H1 (cell line): ENCODE measurements around the gene ASPA. TPM values are rescaled to one million over a fixed set of nuclear protein-coding genes. Genes with fewer than 3 reads are reported as not detected.

Experiments
- CTCF ChIA-PET: fragments of 300-600 bp; sonication (Branson Sonifier 250); formaldehyde crosslinking; loops from one replicate; lab custom pipeline; 2021; ENCODE audit not compliant: partially characterized antibody; lab: Charles Lee
- POLR2A ChIA-PET: fragments of 300-600 bp; sonication (Branson Sonifier 250); formaldehyde crosslinking; loops from one replicate; lab custom pipeline; 2021; ENCODE audit warnings: inconsistent platforms; ENCODE audit not compliant: partially characterized antibody; lab: Charles Lee
- DNase-seq, 2 experiments: peaks; one replicate each; pipeline versions ENCODE4 v3.0.0 to v3.0.0-alpha.2; 2010 to 2022; ENCODE audit warnings: low spot score in 2 of 2, low read depth in 1 of 2, mixed read lengths in 1 of 2
- FAIRE-seq: peaks from 2 replicates; lab custom pipeline; 2011; peaks lifted over from hg19 to GRCh38; lab: Jason Lieb, UNC
- H2AFZ ChIP-seq: 2 replicates; pipeline ENCODE4 v1.8.1; 2012; ENCODE audit warnings: low read length, inconsistent platforms
- H2AK5ac ChIP-seq: 2 replicates; pipeline ENCODE4 v1.6.1; 2013; ENCODE audit warnings: low read depth, low read length
- H2BK120ac ChIP-seq: replicated peaks from 2 replicates; pipeline ENCODE3; 2013; ENCODE audit warnings: low read depth, low read length, inconsistent platforms
- H2BK12ac ChIP-seq: 2 replicates; pipeline ENCODE4 v1.6.1; 2013; ENCODE audit warnings: low read depth, low read length
- H2BK15ac ChIP-seq: 2 replicates; pipeline ENCODE4 v1.6.1; 2013; ENCODE audit warnings: low read length
- H2BK20ac ChIP-seq: 2 replicates; pipeline ENCODE4 v1.6.1; 2013; ENCODE audit warnings: low read length
- H2BK5ac ChIP-seq: 2 replicates; pipeline ENCODE4 v1.6.1; 2013; ENCODE audit warnings: low read depth, low read length
- H3K14ac ChIP-seq: 2 replicates; pipeline ENCODE4 v1.6.1; 2013; ENCODE audit warnings: inconsistent platforms; ENCODE audit not compliant: insufficient read length
- H3K18ac ChIP-seq: 2 replicates; pipeline ENCODE4 v1.6.1; 2013; ENCODE audit warnings: low read length; ENCODE audit errors: extremely low read depth
- H3K23ac ChIP-seq: 2 replicates; pipeline ENCODE4 v1.6.1; 2013; ENCODE audit warnings: inconsistent platforms; ENCODE audit not compliant: insufficient read length
- H3K23me2 ChIP-seq: 2 replicates; pipeline ENCODE4 v1.6.1; 2013; ENCODE audit warnings: low read depth, low read length
- H3K27ac ChIP-seq: 2 replicates; pipeline ENCODE4 v1.6.1; 2011; ENCODE audit warnings: low read depth, low read length, inconsistent platforms
- H3K27me3 ChIP-seq, 4 experiments: replicated peaks in 1 of 4; 1 replicate in 1 of 4; 2 replicates in 3 of 4; pipeline versions ENCODE4 v1.6.1 to v1.8.1; 2011 to 2013; ENCODE audit warnings: low read length in 3 of 4, mild to moderate bottlenecking in 3 of 4, inconsistent platforms in 2 of 4, mixed read lengths in 2 of 4, moderate library complexity in 1 of 4; ENCODE audit not compliant: control insufficient read depth in 3 of 4, insufficient read depth in 3 of 4; ENCODE audit errors: extremely low read depth in 1 of 4
- H3K36me3 ChIP-seq, 4 experiments: 2 replicates each; pipeline versions ENCODE4 v1.6.1 to v1.8.1; 2011 to 2013; ENCODE audit warnings: mild to moderate bottlenecking in 4 of 4, low read length in 3 of 4, moderate library complexity in 2 of 4, control low read depth in 1 of 4, inconsistent platforms in 1 of 4; ENCODE audit not compliant: insufficient read depth in 4 of 4, control insufficient read depth in 2 of 4
- H3K4ac ChIP-seq: replicated peaks from 2 replicates; pipeline ENCODE3; 2013; ENCODE audit warnings: low read length, low read depth, mixed read lengths, inconsistent platforms; ENCODE audit not compliant: insufficient read length
- H3K4me1 ChIP-seq, 4 experiments: replicated peaks in 1 of 4; 1 replicate in 1 of 4; 2 replicates in 3 of 4; pipeline versions ENCODE4 v1.6.1 to v1.8.1; 2011 to 2013; ENCODE audit warnings: low read length in 3 of 4, inconsistent platforms in 2 of 4, mixed read lengths in 1 of 4; ENCODE audit not compliant: insufficient read depth in 4 of 4, control insufficient read depth in 3 of 4
- H3K4me2 ChIP-seq, 2 experiments: 2 replicates each; pipeline versions ENCODE4 v1.6.1 to v1.8.1; 2011 to 2013; ENCODE audit warnings: low read depth in 2 of 2, low read length in 2 of 2, control low read depth in 1 of 2, inconsistent platforms in 1 of 2, mild to moderate bottlenecking in 1 of 2; ENCODE audit not compliant: insufficient read depth in 1 of 2
- H3K4me3 ChIP-seq, 4 experiments: fragments of 200-600, 300-600 bp in 1 of 4; sonication (generic), shearing (Covaris generic), sonication (Bioruptor Twin) in 1 of 4; 2 replicates each; pipeline versions ENCODE4 v1.5.1 to v1.8.1; 2011 to 2016; ENCODE audit warnings: low read length in 4 of 4, low read depth in 3 of 4, control low read depth in 2 of 4, inconsistent platforms in 2 of 4, mild to moderate bottlenecking in 2 of 4, mixed read lengths in 1 of 4, moderate library complexity in 1 of 4; ENCODE audit not compliant: insufficient read depth in 2 of 4; ENCODE audit errors: extremely low read depth in 1 of 4
- H3K56ac ChIP-seq: replicated peaks from 2 replicates; pipeline ENCODE3; 2013; ENCODE audit warnings: low read depth, mild to moderate bottlenecking, mixed read lengths, low read length, inconsistent platforms; ENCODE audit not compliant: insufficient read length
- H3K79me1 ChIP-seq: 2 replicates; pipeline ENCODE4 v1.6.1; 2013; ENCODE audit warnings: low read depth, low read length, control low read depth
- H3K79me2 ChIP-seq, 2 experiments: 2 replicates each; pipeline versions ENCODE4 v1.6.1 to v1.8.1; 2012 to 2013; ENCODE audit warnings: low read length in 2 of 2, mild to moderate bottlenecking in 2 of 2, inconsistent platforms in 1 of 2; ENCODE audit not compliant: insufficient read depth in 2 of 2, control insufficient read depth in 1 of 2
- H3K9ac ChIP-seq, 4 experiments: replicated peaks in 1 of 4; 1 replicate in 1 of 4; 2 replicates in 3 of 4; pipeline versions ENCODE4 v1.6.1 to v1.8.1; 2011 to 2013; ENCODE audit warnings: low read depth in 3 of 4, low read length in 3 of 4, control low read depth in 2 of 4, mild to moderate bottlenecking in 2 of 4, moderate library complexity in 2 of 4, inconsistent platforms in 1 of 4; ENCODE audit errors: extremely low read depth in 1 of 4
- H3K9me3 ChIP-seq, 2 experiments: 2 replicates each; pipeline versions ENCODE4 v1.6.1 to v1.8.1; 2012 to 2013; ENCODE audit warnings: mild to moderate bottlenecking in 2 of 2, moderate library complexity in 2 of 2, control low read depth in 1 of 2, inconsistent platforms in 1 of 2, low read depth in 1 of 2, low read length in 1 of 2, mixed read lengths in 1 of 2; ENCODE audit not compliant: insufficient read depth in 2 of 2
- H4K20me1 ChIP-seq, 2 experiments: replicated peaks in 1 of 2; 2 replicates each; pipeline versions ENCODE3 to v1.8.1; 2011 to 2013; ENCODE audit warnings: inconsistent platforms in 2 of 2, low read length in 2 of 2, mild to moderate bottlenecking in 1 of 2; ENCODE audit not compliant: insufficient read depth in 2 of 2, control insufficient read depth in 1 of 2
- H4K5ac ChIP-seq: 2 replicates; pipeline ENCODE4 v1.6.1; 2013; ENCODE audit warnings: low read length, low read depth, mixed read lengths, inconsistent platforms; ENCODE audit not compliant: insufficient read length
- H4K8ac ChIP-seq: 2 replicates; pipeline ENCODE4 v1.8.0; 2013; ENCODE audit warnings: mild to moderate bottlenecking, moderate library complexity, low read length, inconsistent platforms; ENCODE audit not compliant: insufficient read depth; ENCODE audit errors: extremely low read depth
- H4K91ac ChIP-seq: replicated peaks from 2 replicates; pipeline ENCODE3; 2013; ENCODE audit warnings: low read length, mixed read lengths, inconsistent platforms; ENCODE audit not compliant: insufficient read length
- BCL11A ChIP-seq, 2 experiments: IDR thresholded peaks; one replicate each; pipeline ENCODE4 v1.6.1; 2011; ENCODE audit warnings: low read depth in 2 of 2, low read length in 2 of 2, mild to moderate bottlenecking in 2 of 2
- BRCA1 ChIP-seq: IDR thresholded peaks from 2 replicates; pipeline ENCODE4 v1.6.1; 2012; ENCODE audit warnings: low read depth, low read length, improper control_type of control experiment
- CBX8 ChIP-seq: fragments of 300-800, 300-1000 bp; sonication (generic); IDR thresholded peaks from 2 replicates; pipeline ENCODE4 v1.7.1; 2016; ENCODE audit warnings: low read depth, low read length, borderline replicate concordance
- CHD2 ChIP-seq: IDR thresholded peaks from 2 replicates; pipeline ENCODE4 v1.6.1; 2012; ENCODE audit warnings: low read length, improper control_type of control experiment
- CTBP2 ChIP-seq: IDR thresholded peaks from 2 replicates; pipeline ENCODE4 v1.7.0; 2011; ENCODE audit warnings: borderline replicate concordance, mild to moderate bottlenecking, moderate library complexity, mixed read lengths, low read length; ENCODE audit not compliant: insufficient read depth, insufficient read length
- E2F6 ChIP-seq: IDR thresholded peaks from 2 replicates; pipeline ENCODE4 v1.6.1; 2012; ENCODE audit warnings: inconsistent platforms
- GABPA ChIP-seq: IDR thresholded peaks from 2 replicates; pipeline ENCODE4 v1.6.1; 2011; ENCODE audit warnings: mild to moderate bottlenecking, low read length, moderate library complexity, borderline replicate concordance; ENCODE audit not compliant: insufficient read depth
- JUN ChIP-seq: IDR thresholded peaks from 2 replicates; pipeline ENCODE4 v1.6.1; 2011; ENCODE audit warnings: low read depth, mild to moderate bottlenecking, improper control_type of control experiment, low read length
- MAFK ChIP-seq: IDR thresholded peaks from 2 replicates; pipeline ENCODE4 v1.6.1; 2012; ENCODE audit warnings: low read depth, mild to moderate bottlenecking, improper control_type of control experiment, low read length
- RAD21 ChIP-seq, 2 experiments: IDR thresholded peaks in 1 of 2; conservative IDR thresholded peaks in 1 of 2; 2 replicates each; pipeline ENCODE4 v1.6.1; 2011; ENCODE audit warnings: low read depth in 2 of 2, low read length in 2 of 2, improper control_type of control experiment in 1 of 2, inconsistent platforms in 1 of 2, mild to moderate bottlenecking in 1 of 2, moderate library complexity in 1 of 2
- RBBP5 ChIP-seq: IDR thresholded peaks from 2 replicates; pipeline ENCODE4 v1.7.1; 2012; ENCODE audit warnings: low read depth, mild to moderate bottlenecking, inconsistent platforms, low read length, moderate library complexity, borderline replicate concordance
- SIRT6 ChIP-seq: IDR thresholded peaks from one replicate; pipeline ENCODE4 v1.7.1; 2012; ENCODE audit warnings: low read length, inconsistent platforms
- SP2 ChIP-seq: IDR thresholded peaks from 2 replicates; pipeline ENCODE4 v1.6.1; 2012; ENCODE audit warnings: mild to moderate bottlenecking, low read length, inconsistent platforms
- ZNF274 ChIP-seq: IDR thresholded peaks from 2 replicates; pipeline ENCODE4 v1.7.0; 2012; ENCODE audit warnings: low read length, borderline replicate concordance; ENCODE audit errors: extremely low read depth
- WGBS, 2 experiments: shearing (Covaris generic) in 1 of 2; methylation state at CpG; one replicate each; pipeline versions ENCODE4 v1.1.6 to v1.1.7; 2013 to 2015; ENCODE audit warnings: low lambda C conversion rate in 2 of 2, mixed read lengths in 2 of 2, inconsistent platforms in 1 of 2, low coverage in 1 of 2, missing lambda C conversion rate in 1 of 2; ENCODE audit not compliant: insufficient replicate concordance in 2 of 2, insufficient coverage in 1 of 2, insufficient read length in 1 of 2; ENCODE audit errors: extremely low coverage in 1 of 2, missing lambda C conversion rate in 1 of 2; 5-methylcytosine and 5-hydroxymethylcytosine counted together
- polyA plus RNA-seq, 7 experiments: library from polyadenylated mRNA; depleted of rRNA in 3 of 7; stranded (reverse) in 5 of 7; unstranded in 2 of 7; fragments of >200 nt in 5 of 7; fragments of 200-250 nt in 2 of 7; gene quantifications; 1 replicate in 5 of 7; 2 replicates in 1 of 7; 4 replicates in 1 of 7; pipeline versions ENCODE4 v1.2.1 to v1.2.3, GENCODE V29; 2011 to 2013; ENCODE audit warnings: missing spikeins in 2 of 7, mixed read lengths in 2 of 7
- total RNA-seq: library from RNA; stranded (reverse); fragmentation: NEBNext Ultra II Directional; extraction: Animal tissue kit (Norgen Biotek cat#: 25700); gene quantifications from 2 replicates; pipeline ENCODE4 v1.2.1, GENCODE V29; 2021

Gene ASPA
- total and polyA plus RNA-seq, 2 of the 8 experiments (the other 6 are each of a cell fraction or from before 2014, with no cell fraction given) = 0.03 TPM; not detected in 1

DNA sequence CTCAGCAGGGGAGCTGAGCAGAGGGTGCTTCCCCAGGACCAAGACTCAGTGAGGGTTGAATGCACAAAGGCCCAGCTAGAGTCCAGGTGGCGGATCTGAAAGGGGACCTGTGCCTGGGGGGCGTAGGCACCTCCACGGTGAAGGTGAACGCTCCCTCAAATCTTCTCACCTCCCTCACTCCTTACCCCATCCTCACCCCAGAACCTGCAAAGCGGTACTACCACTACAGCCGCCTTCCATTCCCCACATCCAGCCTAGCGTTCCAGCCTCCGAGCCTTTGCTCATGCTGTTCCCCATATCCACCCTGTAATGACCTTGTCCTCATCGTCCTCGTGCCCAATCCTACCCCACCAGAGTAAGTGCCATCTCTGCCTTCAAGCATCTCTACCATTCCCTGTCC, 51.2 kb downstream of the ASPA start:
- Histone ChIP-seq H4K8ac (no peak overlapping the region), H3K23me2 (peaks cover 3% of the 10 kb centered on the region; the same call in 1 of the 2 replicates), H3K4me2 (no peak overlapping the region), H3K14ac (no peak overlapping the region), H3K9ac (no peak overlapping the region), H3K27ac (no peak overlapping the region), H2BK120ac (no peak overlapping the region), H3K79me1 (no peaks in the 10 kb centered on the region), H2BK12ac (0 out of 2 replicates have a peak overlapping the region, but pooled peaks have one; percentile 75), H4K5ac (no peak overlapping the region), H2AK5ac (no peak overlapping the region), H3K4me3 (no peak overlapping the region), H3K56ac (no peak overlapping the region), H2BK20ac (no peak overlapping the region), H3K36me3 (no peaks in the 10 kb centered on the region), H3K23ac (no peak overlapping the region), H2AFZ (no peak overlapping the region), H3K4ac (no peak overlapping the region), H3K27me3 (no peaks in the 10 kb centered on the region), H2BK5ac (no peak overlapping the region), H3K79me2 (no peaks in the 10 kb centered on the region), H3K9me3 (no peaks in the 10 kb centered on the region), H2BK15ac (no peak overlapping the region), H4K91ac (no peak overlapping the region), H3K18ac (no peak overlapping the region), H4K20me1 (no peaks in the 10 kb centered on the region), H3K4me1 (peaks cover 0 to 13% (median 4%) of the 10 kb centered on the region in 4 experiments; a peak in 5 of 7 replicates)
- 81% methylated on average over 10 of the region's 10 CpGs; no CpG with 5 or more reads in 1 of the 2 experiments for WGBS, 2 experiments
- FAIRE-seq = no peak
- ChIA-PET CTCF (no interaction called here), POLR2A (no interaction called here)
- no peak for DNase-seq
- TF ChIP-seq BCL11A (IDR thresholded peaks at IDR 0.05; ENCODE audit: low read depth in 2 of 2, low read length in 2 of 2) = no peak
- no peak for TF ChIP-seq E2F6
- TF ChIP-seq CBX8 = no peak
- no peak for TF ChIP-seq SP2
- no peak for TF ChIP-seq GABPA
- TF ChIP-seq SIRT6 = no peak
- no peak for TF ChIP-seq CTBP2
- TF ChIP-seq BRCA1 = no peak
- no peak for TF ChIP-seq RAD21 (IDR thresholded peaks at IDR 0.05 in 1 of 2, conservative IDR thresholded peaks at IDR 0.05 in 1 of 2; ENCODE audit: low read depth in 2 of 2, low read length in 2 of 2)
- TF ChIP-seq MAFK = no peak
- no peak for TF ChIP-seq RBBP5
- no peak for TF ChIP-seq ZNF274
- no peak for TF ChIP-seq CHD2
- no peak for TF ChIP-seq JUN
